HG03108 (cell line): ENCODE measurements around the gene HTR3E.
A peak's percentile ranks its signal among the peaks of the same experiment; 100 is the strongest.
"Not testable (repeated sequence)": the region's sequence is repeated elsewhere in the genome, so short reads cannot be mapped to it uniquely, and the experiment has no call there.

Experiments used
- ATAC-seq: cut with Tn5 transposase; IDR thresholded peaks from one replicate; pipeline ENCODE4 v1.9.1; 2021; ENCODE audit warnings: moderate library complexity; ENCODE audit not compliant: unreplicated experiment

Gene HTR3E

GRCh38 chr3:184110316-184110725, 13.5 kb downstream of the HTR3E start:
- ATAC-seq: no peak

GRCh38 chr3:184116017-184116416, 19.2 kb downstream of the HTR3E start:
- ATAC-seq: no peak

- no peak for ATAC-seq
Observed at GRCh38 chr3:184117636-184118035, 20.8 kb downstream of the HTR3E start.

- ATAC-seq: not testable (repeated sequence)
Observed at GRCh38 chr3:184121031-184121430, 24.2 kb downstream of the HTR3E start.

GRCh38 chr3:184126006-184126405, 29.1 kb downstream of the HTR3E start:
- ATAC-seq: no peak

GRCh38 chr3:184129012-184129411, 32.1 kb downstream of the HTR3E start:
- ATAC-seq: peak; percentile 50

DNA sequence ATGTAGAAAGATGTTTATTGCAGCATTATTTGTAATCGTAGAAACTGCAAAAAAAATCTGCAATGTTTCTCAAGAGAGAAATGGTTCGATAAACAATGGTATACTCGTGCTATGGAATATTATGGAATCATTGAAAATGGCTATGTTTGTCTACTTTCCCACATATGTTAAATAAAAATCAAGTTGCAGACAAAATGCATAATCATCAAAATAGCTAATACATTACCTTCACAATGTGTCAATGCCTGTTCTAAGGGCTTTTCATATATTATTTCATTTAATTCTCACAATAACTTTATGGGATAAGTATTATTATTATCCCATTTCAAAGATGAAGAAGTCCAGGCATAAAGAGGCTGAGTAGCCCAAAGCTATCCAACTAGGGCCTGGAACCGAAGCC, 36.1 kb downstream of the HTR3E start:
- no peak for ATAC-seq

GRCh38 chr3:184133840-184134745, 37.2 kb downstream of the HTR3E start:
- no peak for ATAC-seq

- ATAC-seq: no peak
Observed at GRCh38 chr3:184134746-184135148, 37.9 kb downstream of the HTR3E start.

DNA sequence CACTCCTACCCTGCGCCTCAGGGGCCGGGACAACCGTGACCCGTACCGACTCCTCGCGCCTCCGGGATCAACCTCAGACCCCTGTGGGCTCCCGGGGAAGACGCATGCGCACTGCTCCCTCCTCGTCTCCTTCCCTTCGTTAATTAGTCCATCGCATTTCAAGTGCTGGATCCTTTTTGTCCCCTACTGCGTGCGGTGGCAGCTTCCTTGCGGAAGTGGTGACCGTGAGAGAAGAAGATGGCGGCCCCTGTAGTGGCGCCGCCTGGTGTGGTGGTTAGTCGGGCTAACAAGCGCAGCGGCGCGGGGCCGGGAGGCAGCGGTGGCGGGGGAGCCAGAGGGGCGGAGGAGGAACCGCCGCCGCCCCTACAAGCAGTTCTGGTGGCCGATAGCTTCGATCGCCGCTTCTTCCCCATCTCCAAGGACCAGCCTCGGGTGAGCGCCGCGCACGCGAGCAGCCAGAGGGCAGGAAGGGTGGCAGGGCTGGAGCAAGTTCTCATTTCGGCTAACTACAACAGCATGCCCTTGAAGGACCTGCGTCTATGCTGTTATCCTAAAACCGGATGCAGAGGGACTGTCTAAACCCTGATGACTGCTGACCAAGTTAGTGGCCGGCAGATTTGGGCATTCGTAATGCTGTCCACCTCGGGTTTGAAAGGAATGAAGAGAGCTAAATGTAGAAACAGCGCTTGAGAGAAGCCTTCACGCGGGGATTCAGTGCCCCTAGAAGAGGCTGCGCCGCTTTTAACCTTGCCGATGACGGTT, 38.5 kb downstream of the HTR3E start, which contains the start of gene EIF2B5:
Gene EIF2B5, plus strand, starts transcription at position 210 of the 762 bp plus-strand sequence. Its CDS starts 28 bp downstream, at position 238.
- ATAC-seq: peak; percentile 91

DNA sequence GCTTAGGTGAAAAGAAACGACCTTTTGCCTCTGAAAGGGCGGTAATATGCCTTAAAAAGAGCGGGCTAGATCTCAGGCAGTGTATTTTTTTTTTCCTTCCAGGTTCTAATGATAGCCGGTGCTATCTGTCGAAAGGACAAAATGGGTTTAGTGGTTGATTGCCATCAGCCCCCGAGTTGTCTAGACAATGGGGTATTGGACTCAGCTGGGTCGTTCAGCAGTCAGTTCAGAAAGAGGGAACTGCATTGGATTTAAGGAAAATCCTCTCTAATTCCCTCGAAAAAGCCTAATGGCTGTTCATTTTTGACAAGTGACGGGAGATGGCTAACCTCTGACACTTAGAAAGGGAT, 39.0 kb downstream of the HTR3E start:
- no peak for ATAC-seq

- no peak for ATAC-seq
Observed at GRCh38 chr3:184140436-184140835, 43.6 kb downstream of the HTR3E start.

DNA sequence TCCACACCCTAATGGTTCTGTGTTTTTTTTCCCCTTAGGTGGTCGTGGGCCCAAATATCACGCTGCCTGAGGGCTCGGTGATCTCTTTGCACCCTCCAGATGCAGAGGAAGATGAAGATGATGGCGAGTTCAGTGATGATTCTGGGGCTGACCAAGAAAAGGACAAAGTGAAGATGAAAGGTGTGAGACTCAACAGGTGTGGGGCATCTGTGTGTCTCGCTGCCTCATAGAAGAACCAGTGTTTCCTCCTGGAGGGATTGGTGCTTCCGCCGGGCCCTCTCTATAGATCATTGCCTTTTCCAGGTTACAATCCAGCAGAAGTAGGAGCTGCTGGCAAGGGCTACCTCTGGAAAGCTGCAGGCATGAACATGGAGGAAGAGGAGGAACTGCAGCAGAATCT, 45.3 kb downstream of the HTR3E start:
- ATAC-seq: no peak

- ATAC-seq: no peak
Observed at GRCh38 chr3:184143327-184143726, 46.5 kb downstream of the HTR3E start.

DNA sequence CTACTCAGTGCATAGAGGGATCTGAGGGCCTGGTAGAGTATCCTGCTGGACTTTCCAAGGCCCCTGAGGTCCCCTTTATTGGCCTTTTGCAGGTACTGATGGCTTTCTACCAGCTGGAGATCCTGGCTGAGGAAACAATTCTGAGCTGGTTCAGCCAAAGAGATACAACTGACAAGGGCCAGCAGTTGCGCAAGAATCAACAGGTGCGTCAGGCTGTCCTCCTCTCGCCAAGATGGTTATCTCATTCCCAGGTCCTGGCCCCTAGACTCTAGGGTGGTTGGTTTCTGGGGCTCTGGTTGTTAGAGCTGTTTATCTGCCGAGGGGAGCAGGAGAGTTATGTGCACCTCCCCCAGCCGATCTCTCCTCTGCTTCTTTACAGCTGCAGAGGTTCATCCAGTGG, 47.6 kb downstream of the HTR3E start:
- ATAC-seq: no peak

DNA sequence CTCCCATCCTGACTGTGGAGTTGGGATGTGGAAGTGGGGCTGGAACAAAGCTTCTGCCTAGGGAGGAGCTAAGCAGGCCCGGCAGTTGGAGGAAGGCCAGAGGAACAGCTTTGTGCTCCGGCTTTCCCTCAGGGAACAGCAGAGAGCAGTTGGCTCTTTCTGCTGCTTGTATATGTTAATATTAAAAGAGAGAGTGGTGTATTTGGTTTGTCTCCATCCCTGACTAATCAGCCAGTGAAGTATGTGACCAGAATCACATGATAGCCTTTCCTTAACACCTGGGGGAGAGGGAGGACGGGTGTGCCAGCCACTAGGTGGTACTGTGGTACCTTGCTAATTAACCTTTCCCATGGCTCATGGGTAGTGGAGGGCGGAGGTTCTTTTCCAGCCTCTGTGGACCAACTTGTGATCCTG, 48.3 kb downstream of the HTR3E start:
- peak; percentile 55 for ATAC-seq

GRCh38 chr3:184145751-184146270, 48.9 kb downstream of the HTR3E start:
- ATAC-seq: no peak

- ATAC-seq: no peak
Observed at GRCh38 chr3:184148076-184148475, 51.2 kb downstream of the HTR3E start.

DNA sequence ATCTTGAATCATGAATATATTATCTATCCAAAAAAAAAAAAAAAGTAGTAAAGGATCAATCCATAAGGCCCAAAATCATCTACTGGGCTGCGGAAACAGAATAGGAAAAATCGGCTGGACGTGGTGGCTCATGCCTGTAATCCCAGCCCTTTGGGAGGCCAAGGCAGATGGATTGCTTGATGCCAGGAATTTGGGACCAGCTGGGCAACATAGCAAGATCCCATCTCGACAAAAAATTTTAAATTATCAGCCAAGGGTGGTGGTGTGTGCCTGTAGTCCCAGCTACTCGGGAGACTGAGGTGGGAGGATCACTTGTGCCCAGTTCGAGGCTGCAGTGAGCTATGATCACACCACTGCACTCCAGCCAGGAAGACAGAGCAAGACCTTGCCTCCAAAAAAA, 52.3 kb downstream of the HTR3E start:
- no peak for ATAC-seq

DNA sequence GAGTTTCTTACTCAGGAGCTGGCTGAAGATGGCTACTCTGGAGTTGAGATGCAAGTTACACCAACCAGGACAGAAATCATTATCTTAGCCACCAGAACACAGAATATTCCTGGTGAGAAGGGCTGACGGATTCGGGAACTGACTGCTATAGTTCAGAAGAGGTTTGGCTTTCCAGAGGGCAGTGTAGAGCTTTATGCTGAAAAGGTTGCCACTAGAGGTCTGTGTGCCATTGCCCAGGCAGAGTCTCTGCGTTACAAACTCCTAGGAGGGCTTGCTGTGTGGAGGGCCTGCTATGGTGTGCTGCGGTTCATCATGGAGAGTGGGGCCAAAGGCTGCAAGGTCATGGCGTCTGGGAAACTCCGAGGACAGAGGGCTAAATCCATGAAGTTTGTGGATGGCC, 52.9 kb downstream of the HTR3E start:
- not testable (repeated sequence) for ATAC-seq

- ATAC-seq: peak; percentile 82
Observed at GRCh38 chr3:184154885-184155643, 58.2 kb downstream of the HTR3E start, which contains the start of gene DVL3. DVL3 (plus strand) TSS chr3:184155377; CDS start chr3:184155636, 259 bp downstream.
